HG02884 (cell line): ENCODE data around the gene CDC73.
A peak's percentile ranks its signal among the peaks of the same experiment; 100 is the strongest.

Experiments
- ATAC-seq: cut with Tn5 transposase; IDR thresholded peaks from one replicate; pipeline ENCODE4 v1.9.1; 2021; ENCODE audit warnings: mild to moderate bottlenecking, moderate library complexity; ENCODE audit not compliant: unreplicated experiment

CDC73 gene

DNA sequence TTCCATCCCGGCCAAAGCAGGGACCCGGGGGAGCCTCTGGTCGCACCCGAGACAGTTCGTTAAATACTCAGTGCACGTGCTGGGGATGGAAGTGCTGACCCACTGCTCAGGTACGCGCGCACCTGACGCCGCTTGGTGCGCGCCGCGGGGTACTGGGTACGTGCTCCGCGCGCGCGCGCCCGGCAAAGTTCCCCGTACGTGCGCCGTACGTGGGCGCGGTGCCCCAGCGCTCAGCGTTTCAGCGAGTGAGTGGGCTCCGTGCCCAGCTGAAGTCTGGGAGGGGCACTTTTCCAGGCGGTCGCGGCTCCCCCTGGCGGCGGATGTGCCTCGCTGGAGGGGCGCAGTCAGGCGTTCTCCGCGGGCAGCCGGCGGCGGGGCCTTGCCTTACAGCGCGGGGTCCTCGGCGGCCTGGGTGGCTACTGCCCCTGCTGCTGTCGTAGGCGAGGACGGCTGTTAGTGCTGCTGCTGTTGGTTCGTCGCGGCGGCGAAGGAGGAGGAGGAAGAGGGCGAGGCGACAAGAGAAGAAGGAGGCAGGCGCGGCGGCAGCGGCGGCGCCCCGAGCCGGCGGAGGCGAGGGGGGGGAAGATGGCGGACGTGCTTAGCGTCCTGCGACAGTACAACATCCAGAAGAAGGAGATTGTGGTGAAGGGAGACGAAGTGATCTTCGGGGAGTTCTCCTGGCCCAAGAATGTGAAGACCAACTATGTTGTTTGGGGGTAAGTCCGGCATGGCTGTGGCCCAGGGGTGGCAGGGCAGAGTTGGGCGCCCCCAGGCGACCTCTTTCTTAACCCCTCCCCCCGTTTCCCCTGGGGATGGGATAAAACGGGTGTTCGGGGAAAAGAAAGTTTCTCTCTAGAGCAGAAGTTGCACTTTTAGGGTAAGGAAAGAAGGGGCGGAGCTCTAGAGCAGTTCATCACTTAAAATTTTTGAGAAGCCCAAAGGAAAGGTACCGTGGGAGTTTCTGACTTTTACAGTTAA, at the start of gene CDC73:
CDC73 (plus strand) TSS at position 416 of the 978 bp plus-strand sequence; CDS start at position 586, 170 bp downstream.
- ATAC-seq, result peak; percentile 91

DNA sequence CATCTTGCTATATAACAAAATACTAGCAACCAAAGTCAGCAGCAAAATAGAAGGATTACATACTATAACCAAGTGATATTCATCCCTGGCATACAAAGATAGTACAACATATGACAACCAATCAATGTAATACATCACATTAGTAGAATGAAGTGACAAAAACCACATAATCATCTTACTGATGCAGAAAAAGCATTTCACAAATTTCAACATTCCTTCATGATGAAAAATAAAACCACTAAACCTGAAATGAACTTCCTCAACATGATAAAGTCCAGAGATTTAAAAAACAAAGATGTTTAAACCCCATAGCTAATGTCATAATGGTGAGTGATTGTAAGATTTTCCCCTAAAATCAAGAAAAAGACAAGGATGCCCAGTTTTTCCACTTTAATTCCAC, 43.8 kb upstream of the CDC73 start:
- ATAC-seq, result no peak

DNA sequence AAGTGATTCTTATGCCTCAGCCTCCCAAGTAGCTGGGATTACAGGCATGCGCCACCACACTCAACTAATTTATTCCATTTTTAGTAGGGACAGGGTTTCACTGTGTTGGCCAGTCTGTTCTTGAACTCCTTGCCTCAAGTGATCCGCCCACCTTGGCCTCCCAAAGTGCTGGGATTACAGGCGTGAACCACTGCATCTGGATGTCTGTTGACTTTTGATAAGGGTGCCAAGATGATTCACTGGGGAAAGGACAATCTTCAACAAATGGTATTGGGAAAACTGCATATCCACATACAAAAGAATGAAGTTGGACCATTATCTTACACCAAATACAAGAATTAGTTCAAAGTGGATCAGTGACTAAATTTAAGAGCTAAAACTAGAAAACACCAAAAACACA, 42.6 kb upstream of the CDC73 start:
- no peak for ATAC-seq

DNA sequence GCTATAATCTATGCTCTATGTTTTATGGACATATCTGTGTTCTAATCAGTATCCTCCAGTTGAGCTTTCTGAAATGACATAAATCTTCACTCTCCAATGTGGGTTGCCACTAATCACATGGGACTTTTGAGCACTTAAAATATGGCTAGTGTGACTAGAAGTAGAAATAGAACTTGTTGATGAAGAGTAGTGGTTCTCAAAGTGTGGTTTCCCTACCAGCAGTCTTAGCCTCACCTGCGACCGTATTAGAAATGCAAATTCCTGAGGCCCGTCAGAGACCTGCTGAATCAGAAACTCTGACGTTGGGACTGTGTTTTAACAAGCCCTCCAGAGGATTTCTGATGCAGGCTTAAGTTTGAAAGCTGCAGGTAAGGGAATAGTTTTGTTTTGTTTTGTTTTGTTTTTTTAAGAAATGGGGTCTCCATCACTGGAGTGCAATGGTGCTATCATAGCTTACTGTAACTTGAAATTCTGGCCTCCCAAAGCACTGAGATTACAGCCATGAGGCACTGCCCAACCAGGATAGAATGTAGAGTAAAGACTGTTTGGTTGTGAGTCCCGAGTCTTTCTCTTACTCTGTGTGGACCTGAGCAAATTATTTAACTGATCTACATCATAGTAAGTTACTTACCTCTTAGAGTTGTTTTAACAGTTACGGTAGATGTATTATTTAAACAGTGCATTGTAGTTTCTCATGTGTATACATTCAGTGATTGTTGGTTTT, 38.3 kb upstream of the CDC73 start:
- peak; percentile 96 for ATAC-seq

DNA sequence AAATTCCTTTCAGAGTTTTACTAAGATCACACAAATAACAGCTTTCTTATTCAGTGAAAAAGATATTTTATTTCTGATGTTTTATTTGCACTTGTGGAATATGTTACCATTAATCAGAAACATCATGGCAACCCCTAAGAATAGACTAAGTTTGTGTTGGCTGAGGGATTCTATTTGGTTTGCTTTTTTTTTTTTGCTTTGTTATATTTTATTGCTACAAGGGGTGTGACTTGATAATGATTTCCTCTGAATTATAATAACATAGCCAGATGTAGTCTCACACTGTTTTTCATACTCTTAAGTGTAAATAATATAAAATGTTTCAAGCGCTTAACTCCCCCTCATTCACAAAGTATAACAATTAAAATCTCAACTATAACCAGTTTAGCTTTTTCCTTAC, 36.6 kb upstream of the CDC73 start:
- no peak for ATAC-seq

DNA sequence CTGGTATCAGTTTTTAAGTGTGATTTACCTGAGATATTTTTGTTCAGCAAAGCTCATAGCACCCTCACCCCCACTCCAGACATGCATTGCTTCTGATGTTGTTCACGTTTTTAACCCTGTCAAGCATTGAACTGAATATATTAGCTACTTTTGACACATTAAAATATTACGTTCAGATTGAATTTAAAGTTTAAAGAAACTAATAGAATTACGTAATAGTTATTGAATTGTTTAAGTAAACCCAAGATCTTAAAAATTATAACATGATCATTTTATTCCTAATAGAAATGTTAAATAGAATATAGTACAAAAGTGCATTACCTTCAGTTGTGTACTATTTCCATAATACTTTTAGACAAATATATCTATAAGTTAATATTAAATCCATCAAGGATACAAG, 35.5 kb upstream of the CDC73 start:
- ATAC-seq, result no peak

DNA sequence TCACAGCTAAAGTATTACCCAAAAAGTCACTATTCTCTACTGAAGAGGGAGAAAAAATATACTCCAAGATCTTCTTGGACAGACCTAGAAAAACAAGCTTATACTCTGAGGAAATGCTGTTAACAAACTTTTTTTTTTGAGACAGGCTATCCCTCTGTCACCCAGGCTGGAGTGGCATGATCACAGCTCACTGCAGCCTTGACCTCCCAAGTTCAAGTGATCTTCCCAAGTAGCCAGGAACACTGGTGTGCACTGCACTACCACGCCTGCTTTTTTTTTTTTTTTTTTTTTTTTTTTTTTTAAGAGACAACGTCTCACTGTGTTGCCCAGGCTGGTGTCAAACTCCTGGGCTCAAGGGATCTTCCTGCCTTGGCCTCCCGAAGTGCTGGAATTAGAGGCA, 33.9 kb upstream of the CDC73 start:
- no peak for ATAC-seq

DNA sequence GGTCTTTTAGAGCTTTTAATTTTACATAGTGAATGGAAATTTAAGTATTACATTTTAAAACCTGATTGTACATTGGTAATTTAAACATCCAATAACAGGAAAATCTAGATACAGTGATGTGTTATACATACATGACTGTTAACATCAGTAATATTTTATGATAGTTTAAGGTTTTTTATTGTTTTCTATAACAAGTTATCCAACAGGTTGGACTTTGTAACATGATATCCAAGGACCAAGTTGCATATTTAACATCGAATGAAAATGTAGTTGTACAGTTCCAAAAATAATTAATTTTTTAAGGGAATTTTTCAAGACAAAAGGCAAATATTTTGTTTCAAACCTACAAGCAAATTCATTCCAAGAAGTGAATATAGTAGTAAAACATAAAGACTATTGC, 31.0 kb upstream of the CDC73 start:
- ATAC-seq, result no peak

DNA sequence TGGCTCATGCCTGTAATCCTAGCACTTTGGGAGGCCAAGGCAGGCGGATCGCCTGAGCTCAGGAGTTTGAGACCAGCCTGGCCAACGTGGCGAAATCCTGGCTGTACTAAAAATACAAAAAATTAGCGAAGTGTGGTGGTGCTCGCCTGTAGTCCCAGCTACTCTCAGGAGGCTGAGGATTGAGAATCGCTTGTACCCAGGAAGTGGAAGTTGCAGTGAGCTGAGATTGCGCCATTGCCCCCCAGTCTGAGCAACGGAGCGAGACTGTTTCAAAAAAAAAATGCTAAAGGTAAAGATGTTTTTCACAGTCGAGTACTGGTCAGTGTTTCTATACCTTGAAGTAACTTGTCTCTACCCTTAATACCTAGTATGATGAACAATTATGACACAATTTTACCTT, 27.7 kb upstream of the CDC73 start:
- no peak for ATAC-seq

DNA sequence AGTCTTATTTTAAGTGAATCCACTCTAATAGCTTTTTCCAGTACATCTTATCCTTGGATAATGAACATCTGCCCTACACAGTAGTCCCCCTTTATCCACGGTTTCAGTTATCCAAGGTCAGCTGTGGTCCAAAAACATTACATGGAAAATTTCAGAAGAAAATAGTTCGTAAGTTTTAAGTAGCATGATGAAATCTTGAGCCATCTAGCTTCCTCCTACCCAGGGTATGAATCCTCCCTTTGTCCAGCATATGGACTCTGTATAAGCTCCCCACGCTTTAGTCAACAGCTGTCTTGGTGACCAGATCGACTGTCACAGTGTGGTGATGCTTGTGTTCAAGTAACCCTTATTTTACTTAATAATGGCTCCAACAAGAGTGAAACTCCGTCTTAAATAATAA, 19.2 kb upstream of the CDC73 start:
- no peak for ATAC-seq

DNA sequence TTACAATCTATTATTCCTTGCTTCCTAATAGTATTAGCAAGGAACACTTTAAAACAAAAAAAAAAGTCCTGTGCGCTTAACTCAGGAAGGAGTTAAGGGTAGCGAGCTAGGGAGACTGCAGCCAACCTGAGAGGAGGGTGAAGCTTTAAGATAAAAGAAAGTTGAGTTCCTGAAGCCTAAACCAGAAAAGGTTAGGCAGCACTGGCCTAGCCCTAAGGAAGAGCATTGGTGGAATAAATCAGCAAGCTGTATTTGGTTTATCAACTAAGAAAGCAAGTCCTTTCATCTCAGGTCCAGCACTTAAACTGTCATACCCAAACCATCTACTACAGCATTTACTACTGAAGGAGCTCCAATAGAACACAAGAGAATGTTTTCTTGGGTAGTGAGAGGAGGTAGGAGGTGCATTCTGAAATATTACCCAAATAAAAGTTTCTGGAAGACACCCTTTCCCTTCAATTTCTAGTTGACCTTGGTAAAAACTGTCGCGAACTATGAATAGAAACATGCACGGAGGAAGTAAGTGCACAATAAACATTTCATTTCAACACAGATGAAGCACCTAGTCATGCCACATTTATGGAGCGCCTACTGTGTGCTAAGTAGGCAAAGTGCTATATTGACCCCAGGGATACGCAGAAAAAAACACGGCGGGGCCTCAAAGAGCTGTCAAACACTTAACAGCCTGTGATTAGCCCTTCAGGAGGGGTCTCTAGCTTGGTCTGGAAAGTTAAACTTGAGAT, 17.9 kb upstream of the CDC73 start:
- ATAC-seq, result peak; percentile 0

DNA sequence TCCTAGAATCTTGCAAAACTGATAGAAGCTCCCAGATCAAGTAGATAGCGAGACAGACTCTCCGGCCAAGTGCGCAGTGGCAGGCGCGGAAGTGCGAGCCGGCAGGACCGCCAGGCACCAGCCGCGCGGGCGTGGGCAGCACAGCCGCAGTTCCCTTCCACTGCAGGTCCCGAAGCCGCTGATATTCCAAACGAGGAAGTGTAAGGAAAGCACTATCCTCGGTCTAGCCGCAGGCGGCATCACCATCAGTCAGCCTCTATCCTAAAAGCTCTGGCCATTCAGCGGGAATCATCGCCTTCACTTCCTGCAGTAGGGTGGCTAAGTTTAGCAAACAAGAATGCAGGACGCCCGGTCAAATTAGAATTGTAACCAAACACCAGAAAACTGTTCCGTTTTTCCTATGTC, 17.3 kb upstream of the CDC73 start:
- peak; percentile 35 for ATAC-seq

DNA sequence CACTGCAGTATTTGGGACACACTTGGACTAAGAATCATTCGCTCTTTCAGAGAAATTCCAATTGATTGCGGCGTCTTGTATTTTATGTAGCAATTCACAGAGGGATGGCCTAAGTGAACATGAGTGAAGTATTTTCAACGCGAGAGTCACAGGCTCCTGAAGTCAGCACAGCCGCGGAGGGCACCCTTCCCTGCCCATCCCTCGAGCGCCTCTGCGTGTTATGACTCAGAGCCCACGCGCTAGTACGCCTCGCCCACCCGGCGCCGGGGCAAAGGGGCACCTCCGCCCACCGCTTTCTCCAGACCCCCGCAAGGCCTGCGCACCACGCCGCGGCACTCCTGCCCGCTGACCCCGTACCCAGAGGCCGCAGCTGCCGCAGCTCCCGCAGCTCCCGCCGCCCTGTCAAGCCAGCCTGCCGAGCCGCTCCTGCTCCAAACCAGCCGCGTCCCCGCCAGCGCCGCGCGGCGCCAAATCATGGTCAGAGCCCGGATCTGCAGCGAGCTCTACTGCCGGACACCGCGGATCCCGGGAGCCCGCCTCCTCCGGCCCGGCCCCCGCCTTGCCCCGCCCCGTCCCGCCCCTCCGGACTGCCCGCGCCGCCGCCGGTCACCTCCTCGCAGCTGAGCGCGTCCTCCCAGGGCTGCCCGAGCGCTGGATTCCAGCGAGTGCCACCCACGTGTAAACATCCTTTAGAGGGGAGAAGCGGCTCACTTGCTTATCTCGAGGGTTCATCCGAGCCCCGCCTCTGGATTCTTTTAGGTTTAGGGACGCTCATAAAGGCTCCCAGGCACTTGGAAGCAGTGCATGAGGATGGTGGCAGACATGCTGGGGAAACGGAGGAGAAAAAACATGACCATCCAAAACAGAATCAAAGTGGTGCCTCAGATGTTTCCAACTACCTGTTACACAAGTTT, 16.7 kb upstream of the CDC73 start, which contains the start of gene GLRX2:
GLRX2 (minus strand) TSS at position 508 of the 914 bp plus-strand sequence; CDS start at position 476, 32 bp downstream.
- ATAC-seq, result peak; percentile 85

DNA sequence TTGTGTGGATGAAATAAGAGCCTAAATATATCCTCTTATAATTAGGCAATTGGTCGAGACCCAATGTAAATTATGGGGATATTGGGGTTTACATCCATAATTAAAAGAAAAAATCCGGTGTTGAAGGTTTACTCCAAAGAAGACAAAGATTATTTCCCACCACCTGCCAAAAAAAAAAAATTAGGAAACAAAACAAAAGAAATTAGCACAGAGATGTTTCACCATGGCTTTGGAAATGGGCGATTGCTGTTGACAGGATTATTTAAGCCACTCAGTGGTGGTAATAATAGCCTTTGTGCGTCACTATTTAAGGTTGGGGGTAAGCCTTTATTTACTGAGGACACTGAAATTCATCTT, 16.0 kb upstream of the CDC73 start:
- no peak for ATAC-seq

DNA sequence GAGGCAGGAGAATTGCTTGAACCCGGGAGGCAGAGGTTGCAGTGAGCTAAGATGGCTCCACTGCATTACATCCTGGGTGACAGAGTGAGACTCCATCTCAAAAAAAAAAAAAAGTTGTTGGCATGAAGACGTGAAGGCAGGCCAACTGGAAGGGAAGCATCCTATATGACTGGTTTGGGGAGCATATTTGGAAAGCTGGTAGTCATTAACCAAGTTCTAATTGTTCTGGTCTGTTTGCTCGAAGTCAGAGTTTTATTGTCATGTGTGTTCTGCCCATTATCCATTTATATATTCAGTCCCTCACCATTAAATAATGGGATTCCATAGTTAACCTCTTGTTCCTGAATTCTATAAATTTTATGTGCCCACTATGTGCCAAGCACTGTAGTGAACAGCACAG, 13.4 kb upstream of the CDC73 start:
- no peak for ATAC-seq

DNA sequence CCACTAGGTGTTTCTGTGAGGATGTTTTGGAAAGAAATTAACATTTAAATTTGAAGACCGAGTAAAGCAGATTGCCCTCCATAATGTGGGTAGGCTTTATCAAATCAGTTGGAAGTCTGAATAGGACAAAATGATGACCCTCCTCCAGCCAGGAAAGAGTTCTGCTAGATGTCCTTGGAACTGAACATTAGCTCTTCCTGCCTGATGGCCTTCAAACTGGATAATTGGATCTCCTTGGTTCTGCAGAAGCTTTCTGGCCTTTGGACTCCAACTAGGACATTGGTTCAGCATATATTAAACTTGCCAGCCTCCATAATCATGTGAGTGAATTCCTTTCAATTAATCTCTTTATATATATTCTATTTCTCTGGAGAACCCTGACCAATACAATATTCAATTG, 12.2 kb upstream of the CDC73 start:
- no peak for ATAC-seq

DNA sequence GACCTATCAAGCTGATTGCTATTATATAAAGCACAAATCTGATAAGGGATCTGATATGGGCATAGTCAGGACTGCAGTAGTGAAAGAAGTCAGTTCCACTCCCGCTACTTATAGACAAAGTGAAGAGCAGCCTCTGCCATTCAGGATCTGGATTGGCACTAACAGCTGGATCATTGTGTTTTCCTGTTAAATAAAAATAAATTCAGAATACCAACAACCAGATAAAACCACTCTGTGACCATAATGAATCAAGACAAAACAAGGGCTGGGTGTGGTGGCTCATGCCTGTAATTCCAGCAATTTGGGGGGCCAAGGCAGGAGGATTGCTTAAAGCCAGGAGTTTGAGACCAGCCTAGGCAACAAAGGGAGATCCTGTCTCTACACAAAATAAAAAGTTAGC, 11.6 kb upstream of the CDC73 start:
- ATAC-seq, result no peak

DNA sequence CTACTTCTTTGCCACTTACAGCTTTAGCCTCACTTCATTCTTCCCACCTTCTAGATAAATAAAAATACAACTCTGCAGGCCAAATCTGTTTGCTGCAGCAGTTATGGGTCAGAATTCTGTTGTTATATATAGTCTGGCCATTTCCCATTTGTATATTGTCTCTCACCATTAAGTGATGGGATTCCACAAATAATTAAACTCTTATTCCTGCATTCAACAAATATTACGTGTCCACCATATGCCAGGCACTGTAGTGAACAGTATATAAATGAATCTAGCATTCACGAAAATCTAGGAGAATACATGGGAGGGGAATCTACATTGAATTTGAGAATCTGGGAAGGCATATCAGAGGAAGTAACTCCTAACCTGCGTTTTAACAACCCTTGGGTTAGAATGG, 11.0 kb upstream of the CDC73 start:
- ATAC-seq, result no peak

DNA sequence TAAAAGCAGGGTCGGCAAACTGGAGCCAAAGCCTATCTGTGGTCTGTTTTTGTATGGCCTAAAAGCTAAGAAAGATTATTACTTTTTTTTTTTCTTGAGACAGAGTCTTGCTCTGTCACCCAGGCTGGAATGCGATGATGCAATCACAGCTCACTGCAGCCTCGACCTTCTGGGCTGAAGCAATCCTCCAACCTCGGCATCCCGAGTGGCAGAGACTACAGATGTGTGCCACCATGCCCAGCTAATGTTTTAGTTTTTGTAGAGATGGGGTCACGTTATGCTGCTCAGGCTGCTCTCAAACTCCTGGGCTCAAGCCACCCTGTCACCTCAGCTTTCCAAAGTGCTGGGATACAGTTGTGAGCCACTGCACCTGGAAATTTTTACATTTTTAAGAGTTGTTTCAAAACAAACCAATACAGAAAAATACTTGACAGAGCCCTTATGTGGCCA, 10.2 kb upstream of the CDC73 start:
- ATAC-seq, result no peak
